BE2C (cell line): Measurements from ENCODE around the gene TPST2.

Experiments
- DNase-seq: peaks from one replicate; pipeline ENCODE4 v3.0.0-alpha.2; 2020
- H3K27me3 ChIP-seq: fragments of 250-450 bp; sonication (Bioruptor Pico); 2 replicates; pipeline ENCODE4 v1.5.1; 2020; ENCODE audit warnings: mild to moderate bottlenecking
- H3K36me3 ChIP-seq: fragments of 250-450 bp; sonication (Bioruptor Pico); 2 replicates; pipeline ENCODE4 v1.5.1; 2020; ENCODE audit warnings: mild to moderate bottlenecking
- H3K4me1 ChIP-seq: fragments of 250-450 bp; sonication (Bioruptor Pico); 2 replicates; pipeline ENCODE4 v1.5.1; 2020
- H3K4me3 ChIP-seq: 2 replicates; pipeline ENCODE4 v1.5.1; 2011; ENCODE audit warnings: low read depth, low read length
- H3K9me3 ChIP-seq: fragments of 250-450 bp; sonication (Bioruptor Pico); 2 replicates; pipeline ENCODE4 v1.5.1; 2020
- CTCF ChIP-seq: IDR thresholded peaks from 2 replicates; pipeline ENCODE4 v1.5.1; 2012; ENCODE audit warnings: mild to moderate bottlenecking, low read depth, low read length

The TPST2 gene

DNA sequence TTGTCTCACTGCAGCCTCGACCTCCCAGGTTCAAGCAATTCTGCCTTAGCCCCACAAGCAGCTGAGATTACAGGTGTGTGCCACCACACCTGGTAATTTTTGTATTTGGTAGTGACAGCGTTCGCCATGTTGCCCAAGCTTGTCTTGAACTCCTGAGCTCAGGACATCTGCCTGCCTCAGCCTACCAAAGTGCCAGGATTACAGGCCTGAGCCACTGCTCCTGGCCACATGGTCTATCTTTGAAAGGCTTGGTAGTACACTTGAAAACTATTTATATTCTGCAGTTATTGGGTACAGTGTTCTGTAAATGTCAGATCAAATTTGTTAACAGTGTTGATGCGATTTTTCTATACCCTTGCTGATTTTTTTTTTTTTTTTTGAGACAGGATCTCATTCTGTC is 41.4 kb upstream of the TPST2 start:
- 0 out of 2 replicates have a peak, but pooled peaks cover 5% of the 10 kb centered on the region for H3K4me1 ChIP-seq
- no peak for DNase-seq
- no peaks in the 10 kb centered on the region for H3K27me3 ChIP-seq
- H3K9me3 ChIP-seq, result peaks cover 3% of the 10 kb centered on the region; the same call in 1 of the 2 replicates
- no peak for TF ChIP-seq CTCF
- no peak overlapping the region for H3K4me3 ChIP-seq
- H3K36me3 ChIP-seq, result no peaks in the 10 kb centered on the region

GRCh38 chr22:26629988-26630761 is 40.2 kb upstream of the TPST2 start:
- Histone ChIP-seq H3K4me3 (no peak overlapping the region), H3K4me1 (0 out of 2 replicates have a peak, but pooled peaks cover 5% of the 10 kb centered on the region), H3K36me3 (no peaks in the 10 kb centered on the region), H3K9me3 (peaks cover 3% of the 10 kb centered on the region; the same call in 1 of the 2 replicates), H3K27me3 (no peaks in the 10 kb centered on the region)
- DNase-seq, result no peak
- no peak for TF ChIP-seq CTCF

DNA sequence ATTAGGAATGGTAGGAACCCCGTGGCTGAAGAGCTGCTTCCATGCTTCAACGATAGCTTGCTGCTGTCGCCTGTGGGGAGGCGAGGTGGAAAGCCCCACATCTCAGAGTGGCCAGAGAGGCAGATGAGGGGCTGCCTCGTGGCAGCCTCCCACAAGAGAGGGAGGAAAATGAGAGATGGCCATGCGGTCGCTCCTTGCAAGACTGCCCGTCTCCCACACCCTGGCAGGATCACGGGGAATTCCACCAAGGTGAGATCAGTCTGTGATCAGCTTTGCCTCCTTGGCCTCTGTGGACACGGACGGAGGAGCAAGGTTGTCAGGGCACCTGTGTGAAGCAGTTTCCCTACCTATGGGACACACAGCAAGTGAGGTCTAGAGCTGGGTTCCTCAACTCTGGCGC is 34.9 kb upstream of the TPST2 start:
- H3K4me3 ChIP-seq, result no peak overlapping the region
- no peaks in the 10 kb centered on the region for H3K27me3 ChIP-seq
- no peaks in the 10 kb centered on the region for H3K36me3 ChIP-seq
- no peak for DNase-seq
- no peaks in the 10 kb centered on the region for H3K4me1 ChIP-seq
- no peak for TF ChIP-seq CTCF
- peaks cover 3% of the 10 kb centered on the region; the same call in 1 of the 2 replicates for H3K9me3 ChIP-seq

- no peak for DNase-seq
- no peaks in the 10 kb centered on the region for H3K4me1 ChIP-seq
- no peak overlapping the region for H3K4me3 ChIP-seq
These were observed 34.1 kb upstream of the TPST2 start for GRCh38 chr22:26623984-26624383.

GRCh38 chr22:26621663-26622062 is 31.7 kb upstream of the TPST2 start, which contains the start of gene CRYBA4:
Gene CRYBA4 (plus strand): TSS chr22:26621963. CDS start chr22:26622597, 634 bp downstream.
- no peaks in the 10 kb centered on the region for H3K36me3 ChIP-seq
- DNase-seq, result no peak
- TF ChIP-seq CTCF, result no peak
- no peak within 1 kb of the TSS for H3K4me3 ChIP-seq
- peaks cover 13% of the 10 kb centered on the region for H3K4me1 ChIP-seq
- H3K9me3 ChIP-seq, result no peaks in the 10 kb centered on the region
- H3K27me3 ChIP-seq, result no peaks in the 10 kb centered on the region

More at GRCh38 chr22:26623984-26624383, 34.1 kb upstream of the TPST2 start:
- TF ChIP-seq CTCF, result no peak
- no peaks in the 10 kb centered on the region for H3K27me3 ChIP-seq
- peaks cover 3% of the 10 kb centered on the region; the same call in 1 of the 2 replicates for H3K9me3 ChIP-seq
- no peaks in the 10 kb centered on the region for H3K36me3 ChIP-seq

GRCh38 chr22:26620197-26620596 is 30.3 kb upstream of the TPST2 start:
- Histone ChIP-seq H3K4me3 (no peak overlapping the region), H3K9me3 (no peaks in the 10 kb centered on the region), H3K4me1 (peaks cover 15% of the 10 kb centered on the region), H3K36me3 (no peaks in the 10 kb centered on the region), H3K27me3 (no peaks in the 10 kb centered on the region)
- DNase-seq, result no peak
- no peak for TF ChIP-seq CTCF
